HFFc6 (cell line): ENCODE data around the gene GPR52. TPM values are rescaled to one million over a fixed set of nuclear protein-coding genes. Genes with fewer than 3 reads are reported as not detected.
"Not testable (repeated sequence)": the region's sequence is repeated elsewhere in the genome, so short reads cannot be mapped to it uniquely, and the experiment has no call there.

Experiments used
- DNase-seq: peaks from one replicate; pipeline ENCODE4 v3.0.0-alpha.2; 2018
- H3K27ac Mint-ChIP-seq: 2 replicates; pipeline ENCODE4 v1.8.0; 2020; ENCODE audit warnings: mild to moderate bottlenecking, mixed read lengths
- H3K27me3 Mint-ChIP-seq: 2 replicates; pipeline ENCODE4 v1.8.0; 2021; ENCODE audit warnings: mild to moderate bottlenecking, moderate library complexity, mixed read lengths; ENCODE audit not compliant: insufficient read depth
- H3K36me3 Mint-ChIP-seq: 2 replicates; pipeline ENCODE4 v1.8.0; 2021; ENCODE audit warnings: low read depth, mixed read lengths
- H3K4me1 Mint-ChIP-seq: 2 replicates; pipeline ENCODE4 v1.8.0; 2020; ENCODE audit warnings: low read depth, mixed read lengths
- H3K4me3 Mint-ChIP-seq: 2 replicates; pipeline ENCODE4 v1.8.0; 2020; ENCODE audit warnings: mild to moderate bottlenecking, moderate library complexity, mixed read lengths
- H3K9me3 Mint-ChIP-seq: 2 replicates; pipeline ENCODE4 v1.8.0; 2020; ENCODE audit warnings: mild to moderate bottlenecking, mixed read lengths
- total RNA-seq, 6 experiments: library from RNA; stranded (reverse); fragmentation: NEBNext Ultra II Directional; extraction: Animal tissue kit (Norgen Biotek cat#: 25700); gene quantifications; 2 replicates in 1 of 6; 3 replicates in 5 of 6; pipeline ENCODE4 v1.2.3, GENCODE V29; 2021
- TF ChIP-seq, protein P1 (sequence below): fragments of 200-600 bp; sonication (generic); IDR thresholded peaks from 2 replicates; pipeline ENCODE4 v1.5.0; 2021; ENCODE audit warnings: antibody characterized with exemption, mild to moderate bottlenecking

The GPR52 gene
- total RNA-seq, 6 experiments from 2014 or later, result not detected

GRCh38 chr1:174406421-174406820 lies 41.3 kb upstream of the GPR52 start:
- 0 out of 2 replicates have a peak, but pooled peaks cover 13% of the 10 kb centered on the region for H3K4me1 Mint-ChIP-seq
- no peak overlapping the region for H3K4me3 Mint-ChIP-seq
- TF ChIP-seq, protein P1, sequence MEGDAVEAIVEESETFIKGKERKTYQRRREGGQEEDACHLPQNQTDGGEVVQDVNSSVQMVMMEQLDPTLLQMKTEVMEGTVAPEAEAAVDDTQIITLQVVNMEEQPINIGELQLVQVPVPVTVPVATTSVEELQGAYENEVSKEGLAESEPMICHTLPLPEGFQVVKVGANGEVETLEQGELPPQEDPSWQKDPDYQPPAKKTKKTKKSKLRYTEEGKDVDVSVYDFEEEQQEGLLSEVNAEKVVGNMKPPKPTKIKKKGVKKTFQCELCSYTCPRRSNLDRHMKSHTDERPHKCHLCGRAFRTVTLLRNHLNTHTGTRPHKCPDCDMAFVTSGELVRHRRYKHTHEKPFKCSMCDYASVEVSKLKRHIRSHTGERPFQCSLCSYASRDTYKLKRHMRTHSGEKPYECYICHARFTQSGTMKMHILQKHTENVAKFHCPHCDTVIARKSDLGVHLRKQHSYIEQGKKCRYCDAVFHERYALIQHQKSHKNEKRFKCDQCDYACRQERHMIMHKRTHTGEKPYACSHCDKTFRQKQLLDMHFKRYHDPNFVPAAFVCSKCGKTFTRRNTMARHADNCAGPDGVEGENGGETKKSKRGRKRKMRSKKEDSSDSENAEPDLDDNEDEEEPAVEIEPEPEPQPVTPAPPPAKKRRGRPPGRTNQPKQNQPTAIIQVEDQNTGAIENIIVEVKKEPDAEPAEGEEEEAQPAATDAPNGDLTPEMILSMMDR, result no peak
- no peak for DNase-seq
- no peak overlapping the region for H3K27ac Mint-ChIP-seq
- H3K36me3 Mint-ChIP-seq, result no peaks in the 10 kb centered on the region
- no peaks in the 10 kb centered on the region for H3K27me3 Mint-ChIP-seq
- H3K9me3 Mint-ChIP-seq, result no peaks in the 10 kb centered on the region

DNA sequence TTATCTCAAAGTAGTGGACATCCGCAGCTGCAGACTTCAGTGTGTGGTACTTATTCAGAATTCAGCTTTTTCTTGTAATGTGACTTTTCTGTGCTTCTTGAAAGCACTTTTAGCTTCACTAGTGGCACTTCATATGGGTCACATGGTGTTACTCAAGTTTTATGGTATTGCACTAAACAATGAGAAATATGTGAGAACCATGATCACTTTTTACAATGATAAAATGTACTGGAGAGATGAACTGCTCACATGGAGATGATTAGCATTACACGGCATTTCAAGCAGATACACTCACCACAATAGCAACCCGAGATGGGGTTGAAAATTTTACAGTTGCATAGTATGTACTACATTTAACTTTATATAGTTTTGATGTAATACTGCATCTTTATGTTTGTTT lies 40.1 kb upstream of the GPR52 start:
- Mint-ChIP-seq H3K27ac (no peak overlapping the region), H3K27me3 (no peaks in the 10 kb centered on the region), H3K36me3 (no peaks in the 10 kb centered on the region), H3K9me3 (no peaks in the 10 kb centered on the region), H3K4me1 (peaks cover 13% of the 10 kb centered on the region; the same call in 1 of the 2 replicates), H3K4me3 (no peak overlapping the region)
- TF ChIP-seq, protein P1, result no peak
- peak; percentile 32 for DNase-seq

- 0 out of 2 replicates have a peak overlapping the region, but pooled peaks have one; percentile 3 for H3K27ac Mint-ChIP-seq
- H3K9me3 Mint-ChIP-seq, result no peaks in the 10 kb centered on the region
- H3K27me3 Mint-ChIP-seq, result no peaks in the 10 kb centered on the region
- no peak for DNase-seq
- H3K36me3 Mint-ChIP-seq, result no peaks in the 10 kb centered on the region
- no peak overlapping the region for H3K4me3 Mint-ChIP-seq
- H3K4me1 Mint-ChIP-seq, result peaks cover 15% of the 10 kb centered on the region; the same call in 1 of the 2 replicates
- TF ChIP-seq, protein P1, result no peak
These were observed 39.6 kb upstream of the GPR52 start for GRCh38 chr1:174408146-174408545.

DNA sequence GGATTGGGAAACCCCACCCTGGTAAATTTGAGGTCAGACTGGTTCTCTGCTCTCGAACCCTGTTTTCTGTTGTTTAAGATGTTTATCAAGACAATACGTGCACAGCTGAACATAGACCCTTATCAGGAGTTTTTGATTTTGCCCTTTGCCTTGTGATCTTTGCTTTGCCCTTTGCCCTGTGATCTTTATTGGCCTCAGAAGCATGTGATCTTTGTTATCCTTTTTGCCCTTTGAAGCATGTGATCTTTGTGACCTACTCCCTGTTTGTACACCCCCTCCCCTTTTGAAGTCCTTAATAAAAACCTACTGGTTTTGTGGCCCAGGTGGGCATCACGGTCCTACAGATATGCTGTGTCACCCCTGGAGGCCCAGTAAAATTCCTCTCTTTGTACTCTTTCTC lies 38.0 kb upstream of the GPR52 start:
- H3K27me3 Mint-ChIP-seq, DNase-seq, H3K9me3 Mint-ChIP-seq, H3K4me3 Mint-ChIP-seq, H3K27ac Mint-ChIP-seq, H3K36me3 Mint-ChIP-seq: not testable (repeated sequence)
- H3K4me1 Mint-ChIP-seq, result peaks cover 28% of the 10 kb centered on the region

DNA sequence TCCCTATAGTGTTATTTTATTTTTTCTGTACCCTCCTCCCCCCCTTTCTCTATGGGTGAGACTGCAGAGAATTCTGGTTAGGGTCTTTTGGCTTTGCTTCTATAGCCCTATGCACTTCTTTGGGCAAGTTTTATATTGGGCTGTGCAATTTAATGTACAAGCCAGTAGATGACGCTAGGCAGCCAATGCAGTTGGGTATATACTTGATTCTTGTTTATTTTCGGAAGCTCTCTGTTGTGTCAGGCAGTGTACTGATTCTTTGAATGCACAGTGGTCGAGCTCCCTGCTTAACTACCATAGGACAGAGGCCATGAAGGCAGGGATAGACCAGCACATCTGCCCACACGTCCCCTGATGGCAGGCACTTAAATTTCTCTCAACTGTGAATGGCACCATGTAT lies 34.1 kb upstream of the GPR52 start:
- no peaks in the 10 kb centered on the region for H3K36me3 Mint-ChIP-seq

GRCh38 chr1:174414203-174414602 lies 33.6 kb upstream of the GPR52 start:
- Mint-ChIP-seq H3K9me3 (no peaks in the 10 kb centered on the region), H3K27ac (peak overlapping the region; percentile 54; the same call in 1 of the 2 replicates)

More for the DNA sequence above, 34.1 kb upstream of the GPR52 start:
- no peaks in the 10 kb centered on the region for H3K27me3 Mint-ChIP-seq
- DNase-seq, result no peak
- no peak overlapping the region for H3K27ac Mint-ChIP-seq
- TF ChIP-seq, protein P1, result peak; percentile 65
- H3K4me1 Mint-ChIP-seq, result peaks cover 14% of the 10 kb centered on the region
- no peaks in the 10 kb centered on the region for H3K9me3 Mint-ChIP-seq
- peak overlapping the region; percentile 24; the same call in 1 of the 2 replicates for H3K4me3 Mint-ChIP-seq

More at GRCh38 chr1:174414203-174414602, 33.6 kb upstream of the GPR52 start:
- DNase-seq, result no peak
- peak overlapping the region; percentile 72 for H3K4me3 Mint-ChIP-seq
- H3K36me3 Mint-ChIP-seq, result no peaks in the 10 kb centered on the region
- H3K4me1 Mint-ChIP-seq, result peaks cover 14% of the 10 kb centered on the region
- H3K27me3 Mint-ChIP-seq, result no peaks in the 10 kb centered on the region
- TF ChIP-seq, protein P1, result no peak
